K562 (cell line): ENCODE data around the gene TBC1D2.

Experiments used
- ELF1 ChIP-seq: fragments of 200-800 bp; sonication (Bioruptor generic); IDR thresholded peaks from 2 replicates; pipeline ENCODE4 v1.6.1; 2016; ENCODE audit warnings: missing genetic modification characterization, missing compliant biosample characterization
- KLF16 ChIP-seq: IDR thresholded peaks from 2 replicates; pipeline ENCODE4 v1.6.1; 2016; ENCODE audit warnings: antibody characterized with exemption
- MAFG ChIP-seq: fragments of 450-650 bp; conservative IDR thresholded peaks from 2 replicates; pipeline ENCODE4 v1.6.1; 2016; ENCODE audit warnings: missing genetic modification characterization, missing compliant biosample characterization
- ZNF780A ChIP-seq: fragments of 250-450 bp; sonication (Bioruptor Pico); IDR thresholded peaks from 2 replicates; pipeline ENCODE4 v1.5.0; 2021; ENCODE audit warnings: mild to moderate bottlenecking
- TF ChIP-seq, protein P1 (sequence below), 3 experiments: IDR thresholded peaks in 2 of 3; conservative IDR thresholded peaks in 1 of 3; 2 replicates each; pipeline ENCODE4 v1.5.1; 2011 to 2012; ENCODE audit warnings: low read length in 3 of 3, mild to moderate bottlenecking in 3 of 3, control low read depth in 2 of 3, improper control_type of control experiment in 1 of 3, inconsistent platforms in 1 of 3, low read depth in 1 of 3, mixed read lengths in 1 of 3, moderate library complexity in 1 of 3; ENCODE audit not compliant: insufficient read depth in 2 of 3
- TF ChIP-seq, protein P2 (sequence below): fragments of 250-450 bp; sonication (Bioruptor Pico); IDR thresholded peaks from 2 replicates; pipeline ENCODE4 v1.8.0; 2021; ENCODE audit warnings: moderate library complexity, mild to moderate bottlenecking, inconsistent platforms

DNA sequence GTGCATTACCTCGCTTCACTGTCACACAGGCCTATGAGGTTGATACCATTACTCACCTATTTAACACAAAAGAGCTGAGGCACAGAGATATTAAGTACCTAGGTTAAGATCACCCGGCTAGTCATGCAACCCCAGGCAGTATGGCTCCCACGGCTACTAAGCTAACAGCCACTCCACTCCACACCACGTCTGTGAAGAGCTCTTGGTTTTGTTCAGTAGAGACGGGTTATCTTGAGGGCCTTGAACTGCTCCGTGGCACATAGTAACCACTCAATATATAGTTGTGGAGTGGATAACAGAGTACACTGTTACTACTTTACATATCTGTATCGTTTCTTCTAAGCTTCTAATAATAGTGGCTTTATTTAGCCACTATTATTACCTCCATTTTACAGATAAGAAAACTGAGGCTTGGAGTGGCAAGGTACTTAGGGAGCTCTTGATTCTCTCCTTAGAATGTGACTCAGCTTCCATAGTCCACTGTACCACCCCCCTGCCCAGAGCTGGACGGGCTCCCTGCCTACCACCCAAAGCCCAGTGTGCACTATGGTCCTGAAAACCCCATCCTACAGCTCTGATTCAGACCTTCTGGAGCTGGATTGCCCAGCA is 62.0 kb downstream of the TBC1D2 start:
- TF ChIP-seq, protein P1, sequence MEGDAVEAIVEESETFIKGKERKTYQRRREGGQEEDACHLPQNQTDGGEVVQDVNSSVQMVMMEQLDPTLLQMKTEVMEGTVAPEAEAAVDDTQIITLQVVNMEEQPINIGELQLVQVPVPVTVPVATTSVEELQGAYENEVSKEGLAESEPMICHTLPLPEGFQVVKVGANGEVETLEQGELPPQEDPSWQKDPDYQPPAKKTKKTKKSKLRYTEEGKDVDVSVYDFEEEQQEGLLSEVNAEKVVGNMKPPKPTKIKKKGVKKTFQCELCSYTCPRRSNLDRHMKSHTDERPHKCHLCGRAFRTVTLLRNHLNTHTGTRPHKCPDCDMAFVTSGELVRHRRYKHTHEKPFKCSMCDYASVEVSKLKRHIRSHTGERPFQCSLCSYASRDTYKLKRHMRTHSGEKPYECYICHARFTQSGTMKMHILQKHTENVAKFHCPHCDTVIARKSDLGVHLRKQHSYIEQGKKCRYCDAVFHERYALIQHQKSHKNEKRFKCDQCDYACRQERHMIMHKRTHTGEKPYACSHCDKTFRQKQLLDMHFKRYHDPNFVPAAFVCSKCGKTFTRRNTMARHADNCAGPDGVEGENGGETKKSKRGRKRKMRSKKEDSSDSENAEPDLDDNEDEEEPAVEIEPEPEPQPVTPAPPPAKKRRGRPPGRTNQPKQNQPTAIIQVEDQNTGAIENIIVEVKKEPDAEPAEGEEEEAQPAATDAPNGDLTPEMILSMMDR (IDR thresholded peaks at IDR 0.05 in 2 of 3, conservative IDR thresholded peaks at IDR 0.05 in 1 of 3; ENCODE audit: insufficient read depth in 2 of 3, low read depth in 1 of 3, low read length in 3 of 3): no peak
- TF ChIP-seq, protein P2, sequence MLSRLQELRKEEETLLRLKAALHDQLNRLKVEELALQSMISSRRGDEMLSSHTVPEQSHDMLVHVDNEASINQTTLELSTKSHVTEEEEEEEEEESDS (CRISPR knock-in tag): no peak
- TF ChIP-seq MAFG (tag) (no peak), ELF1 (tag) (no peak), ZNF780A (no peak), KLF16 (no peak)
